Heart right ventricle (tissue), 16 donors: ENCODE measurements around the gene POLR2C. TPM values are rescaled to one million over a fixed set of nuclear protein-coding genes. Genes with fewer than 3 reads are reported as not detected.

ENCODE experiments used
- ATAC-seq, 8 donors: fragments of 200-7000 bp; cut with Tn5 transposase; one replicate each; pipeline ENCODE4 v1.9.1; 2020; ENCODE audit warnings: mild to moderate bottlenecking in 8 of 8, moderate library complexity in 8 of 8, moderate number of reproducible peaks in 1 of 8
- DNase-seq, 2 donors: peaks; one replicate each; pipeline ENCODE4 v3.0.0-alpha.2; 2020
- H3K27ac ChIP-seq, 10 donors: fragments of 200-600 bp; sonication (generic) in 2 of 10; one replicate each; pipeline versions ENCODE4 v1.5.0 to v1.8.0; 2020 to 2022; ENCODE audit warnings: mild to moderate bottlenecking in 3 of 10
- H3K27me3 ChIP-seq, 7 donors: fragments of 200-600 bp; one replicate each; pipeline ENCODE4 v1.8.0; 2021 to 2022; ENCODE audit warnings: mild to moderate bottlenecking in 2 of 7
- H3K36me3 ChIP-seq, 9 donors: fragments of 200-600 bp; sonication (generic) in 1 of 9; one replicate each; pipeline versions ENCODE4 v1.5.0 to v1.8.0; 2020 to 2022; ENCODE audit warnings: mild to moderate bottlenecking in 2 of 9
- H3K4me1 ChIP-seq, 9 donors: fragments of 200-600 bp; sonication (generic) in 1 of 9; one replicate each; pipeline versions ENCODE4 v1.5.0 to v1.8.0; 2020 to 2022; ENCODE audit warnings: mild to moderate bottlenecking in 4 of 9
- H3K4me3 ChIP-seq, 10 donors: fragments of 200-600 bp; sonication (generic) in 2 of 10; one replicate each; pipeline versions ENCODE4 v1.5.0 to v1.8.0; 2020 to 2022; ENCODE audit warnings: mild to moderate bottlenecking in 7 of 10, moderate library complexity in 2 of 10
- H3K9me3 ChIP-seq, 11 donors: fragments of 200-600 bp in 10 of 11; sonication (generic) in 2 of 11; one replicate each; pipeline versions ENCODE4 v1.5.0 to v1.8.0; 2013 to 2022; ENCODE audit warnings: mild to moderate bottlenecking in 2 of 11, control low read depth in 1 of 11, moderate library complexity in 1 of 11
- CTCF ChIP-seq, 9 donors: fragments of 200-600 bp; sonication (generic) in 2 of 9; IDR thresholded peaks; one replicate each; pipeline versions ENCODE4 v1.5.0 to v1.8.0; 2021 to 2022; ENCODE audit warnings: antibody characterized with exemption in 9 of 9, mild to moderate bottlenecking in 5 of 9, moderate library complexity in 1 of 9
- WGBS, 2 donors: extraction: QIAGEN DNeasy Blood & Tissue Kit; methylation state at CpG; one replicate each; pipeline ENCODE4 v1.1.7; 2013; ENCODE audit warnings: inconsistent platforms in 1 of 2; 5-methylcytosine and 5-hydroxymethylcytosine counted together
- intact Hi-C, 10 donors: fragments of 100-400 bp; cut with DNase I; formaldehyde crosslinking; loops; one replicate each; pipeline versions ENCODE4 v1.11.1 to v1.14.2; 2022
- polyA plus RNA-seq, 2 donors: library from polyadenylated mRNA; stranded (reverse); fragments of 200-250 nt; gene quantifications; one replicate each; pipeline ENCODE4 v1.2.3, GENCODE V29; 2013
- total RNA-seq, 10 donors: library from RNA; stranded (reverse); fragmentation: NEBNext Ultra II Directional in 3 of 10; extraction: Animal tissue kit (Norgen Biotek cat#: 25700) in 3 of 10; gene quantifications; one replicate each; pipeline versions ENCODE4 v1.2.1 to v1.2.4, GENCODE V29; 2021 to 2023
- donor health status: Arrhythmogenic right ventricular cardiomyopathy.
- donor health status: ischemic (EF 13 %, LVEDD 7.1; RV severe dilation, severe dysfunction).
- donor health status: healthy with polysubstance abuse.
- donor health status: DM: no; HTN: yes; CAD: no.
- donor health status: DM: no; HTN: no; CAD: no.
- donor health status: ischemic (EF 25% LVEDD 6.9; RV normal size, moderate dysfunction).
- donor health status: ischemic (EF 25% LVEDD 5.7; RV mildly dilated, moderate dysfunction).
- donor health status: healthy.
- donor health status: DM: yes; HTN: yes; CAD: no.
- donor health status: Ischemic cardiomyopathy.
- donor health status: ischemic (EF 35%, LVEDD 5.7; RV mildly dilated, moderate dysfunction).
- donor health status: nonischemic (EF 11% LVEDD 7.7; RV severe dilation, severe dysfunction).
- donor health status: DM: yes; HTN: yes; CAD: no.
- donor health status: PGD.
- donor health status: ischemic (EF 29% LVEDD 5.4; RV normal size, mild dysfunction).
- donor health status: nonischemic (EF 23%, LVEDD 6.1; RV moderate dilation, normal function).

POLR2C gene
- total and polyA plus RNA-seq, 12 donors, result 17.9 to 56.7 (median 46.1) TPM

DNA sequence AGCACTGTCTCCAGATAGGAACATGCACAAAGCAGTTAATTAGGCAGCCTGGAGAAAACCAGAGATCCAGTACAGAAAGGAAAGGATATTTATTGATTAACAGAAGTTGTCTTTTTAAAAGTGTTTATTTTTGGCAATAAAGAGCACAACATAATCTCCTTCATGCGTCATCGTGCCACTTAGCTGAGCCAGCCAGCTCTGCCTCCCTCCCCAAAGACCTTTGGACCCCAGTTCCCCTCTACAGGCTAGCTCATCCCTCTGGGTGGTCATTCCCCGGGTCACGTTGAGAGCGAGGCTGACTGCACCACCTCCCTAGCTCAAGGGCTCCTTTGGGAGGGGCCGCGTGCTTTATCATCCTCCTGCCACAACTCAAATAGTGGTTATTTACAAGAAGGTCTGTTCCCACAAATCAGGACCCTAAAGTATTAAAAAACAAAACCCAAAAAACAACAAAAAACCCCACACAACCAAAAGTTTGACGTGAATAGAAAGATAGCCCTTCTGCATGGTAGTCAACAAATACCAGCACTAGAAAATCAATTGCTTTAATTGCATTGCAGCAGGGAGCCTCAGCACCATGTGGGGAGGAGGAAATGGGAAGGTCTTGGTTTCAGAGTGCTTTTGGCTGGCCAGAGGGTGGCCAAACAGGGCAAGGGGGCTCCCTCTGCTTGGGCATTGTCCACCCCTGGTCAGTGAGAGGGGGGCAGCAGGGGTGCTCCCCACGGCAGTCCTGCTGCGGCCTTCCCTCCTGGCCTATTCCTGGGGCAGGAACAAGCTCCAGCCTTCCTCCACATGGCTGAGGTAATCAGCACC is 9.6 kb downstream of the POLR2C start:
- DNase-seq, result no peak
- Histone ChIP-seq H3K9me3 (no peaks in the 10 kb centered on the region), H3K27me3 (no peaks in the 10 kb centered on the region), H3K4me3 (no peak overlapping the region), H3K27ac (no peak overlapping the region), H3K36me3 (peaks cover 0 to 84% (median 59%) of the 10 kb centered on the region in 9 donors), H3K4me1 (peaks cover 10 to 41% (median 30%) of the 10 kb centered on the region in 9 donors)
- intact Hi-C loops, result no loop called here
- TF ChIP-seq CTCF (IDR thresholded peaks at IDR 0.05), result no peak
- ATAC-seq, result no peak
- WGBS, 2 donors, result 67 to 69% methylated on average over 10 of the region's 10 CpGs

GRCh38 chr16:57472665-57473060 is 10.2 kb downstream of the POLR2C start:
- H3K27me3 ChIP-seq, result no peaks in the 10 kb centered on the region
- peaks cover 0 to 78% (median 57%) of the 10 kb centered on the region in 9 donors for H3K36me3 ChIP-seq
- ATAC-seq (no peak), DNase-seq (no peak)
- no peak overlapping the region for H3K27ac ChIP-seq
- TF ChIP-seq CTCF (IDR thresholded peaks at IDR 0.05), result no peak
- no peaks in the 10 kb centered on the region for H3K9me3 ChIP-seq
- H3K4me3 ChIP-seq, result no peak overlapping the region
- 51 to 53% methylated on average over 4 of the region's 4 CpGs for WGBS, 2 donors
- H3K4me1 ChIP-seq, result peaks cover 10 to 47% (median 32%) of the 10 kb centered on the region in 9 donors
- intact Hi-C loops, result no loop called here

GRCh38 chr16:57473176-57473840 is 10.8 kb downstream of the POLR2C start:
- Histone ChIP-seq H3K27me3 (no peaks in the 10 kb centered on the region), H3K36me3 (peaks cover 0 to 71% (median 51%) of the 10 kb centered on the region in 9 donors), H3K4me1 (peaks cover 12 to 54% (median 38%) of the 10 kb centered on the region in 9 donors), H3K9me3 (no peaks in the 10 kb centered on the region), H3K4me3 (no peak overlapping the region), H3K27ac (no peak overlapping the region)
- intact Hi-C loops, result no loop called here
- DNase-seq (no peak), ATAC-seq (no peak)
- 85% methylated on average over 14 of the region's 14 CpGs for WGBS, 2 donors
- TF ChIP-seq CTCF (IDR thresholded peaks at IDR 0.05), result no peak

DNA sequence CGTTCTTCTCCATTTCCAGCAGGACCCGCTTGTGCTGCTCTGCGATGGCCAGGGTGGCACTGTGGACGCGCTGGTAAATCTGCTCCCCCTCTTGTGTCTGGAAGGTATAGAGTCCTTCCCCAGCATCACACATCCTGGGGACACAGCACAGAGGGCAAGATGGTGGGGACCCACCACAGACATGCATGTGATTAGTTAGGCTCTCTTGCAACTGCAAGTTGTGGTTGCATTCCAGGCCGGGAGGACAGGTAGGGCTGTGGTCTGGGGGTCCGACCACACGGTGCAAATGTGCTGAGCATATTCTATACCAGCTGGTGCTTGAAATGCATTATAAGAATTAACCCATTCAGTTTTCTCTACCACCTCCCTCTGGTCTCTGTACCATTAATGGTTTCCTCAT is 11.4 kb downstream of the POLR2C start:
- TF ChIP-seq CTCF (IDR thresholded peaks at IDR 0.05), result no peak
- ATAC-seq (no peak), DNase-seq (no peak)
- Histone ChIP-seq H3K9me3 (no peaks in the 10 kb centered on the region), H3K4me1 (peaks cover 12 to 60% (median 41%) of the 10 kb centered on the region in 9 donors), H3K36me3 (peaks cover 0 to 65% (median 45%) of the 10 kb centered on the region in 9 donors), H3K27ac (no peak overlapping the region), H3K4me3 (no peak overlapping the region), H3K27me3 (peaks cover 0 to 3% (median 0%) of the 10 kb centered on the region in 7 donors)
- intact Hi-C loops, result no loop called here
- WGBS, 2 donors, result 82 to 85% methylated on average over 8 of the region's 8 CpGs
